Calu3 (cell line): ENCODE measurements around the gene FGFR1OP2. TPM values are rescaled to one million over a fixed set of nuclear protein-coding genes. Genes with fewer than 3 reads are reported as not detected.
A peak's percentile ranks its signal among the peaks of the same experiment; 100 is the strongest.

Source experiments
- Bru-seq: library from RNA; stranded (reverse); fragments of 400-500 nt; gene quantifications from one replicate; lab custom pipeline; 2021; lab: Mats Ljungman, UMichigan
- BruChase-seq, 2 experiments: library from RNA; stranded (reverse); fragments of 400-500 nt; gene quantifications; one replicate each; lab custom pipeline; 2021; lab: Mats Ljungman, UMichigan
- BruUV-seq: library from RNA; stranded (reverse); fragments of 400-500 nt; replicated peaks from 2 replicates; lab custom pipeline; 2021; lab: Mats Ljungman, UMichigan
- CTCF ChIA-PET: fragments of 300-600 bp; sonication (Branson Sonifier 250); formaldehyde crosslinking; loops from one replicate; lab custom pipeline; 2022; ENCODE audit warnings: antibody characterized with exemption; lab: Charles Lee
- DNase-seq: peaks from one replicate; pipeline ENCODE4 v3.0.0; 2022
- H3K27ac Mint-ChIP-seq: one replicate; pipeline ENCODE4 v1.8.0; 2022; ENCODE audit warnings: mixed read lengths; ENCODE audit not compliant: unreplicated experiment
- H3K27me3 Mint-ChIP-seq: one replicate; pipeline ENCODE4 v1.8.0; 2022; ENCODE audit warnings: mixed read lengths; ENCODE audit not compliant: unreplicated experiment
- H3K36me3 Mint-ChIP-seq: one replicate; pipeline ENCODE4 v1.8.0; 2022; ENCODE audit warnings: mild to moderate bottlenecking, moderate library complexity, mixed read lengths; ENCODE audit not compliant: insufficient read depth, unreplicated experiment
- H3K4me1 Mint-ChIP-seq: one replicate; pipeline ENCODE4 v1.8.0; 2022; ENCODE audit warnings: mild to moderate bottlenecking, low read depth, mixed read lengths; ENCODE audit not compliant: unreplicated experiment
- H3K4me3 Mint-ChIP-seq: one replicate; pipeline ENCODE4 v1.8.0; 2022; ENCODE audit warnings: mild to moderate bottlenecking, low read depth, moderate library complexity, mixed read lengths; ENCODE audit not compliant: unreplicated experiment
- H3K9me3 Mint-ChIP-seq: one replicate; pipeline ENCODE4 v1.8.0; 2022; ENCODE audit warnings: low read depth, mixed read lengths; ENCODE audit not compliant: unreplicated experiment
- CTCF ChIP-seq: fragments of 200-600 bp; IDR thresholded peaks from one replicate; pipeline ENCODE4 v1.8.0; 2022; ENCODE audit warnings: antibody characterized with exemption; ENCODE audit not compliant: unreplicated experiment
- intact Hi-C: fragments of 100-400 bp; cut with micrococcal nuclease; formaldehyde crosslinking; loops from one replicate; pipeline ENCODE4 v1.10.0; 2022; ENCODE audit not compliant: unreplicated experiment
- long read RNA-seq: library from polyadenylated mRNA; stranded (forward); transcript quantifications from one replicate; pipeline ENCODE4 v2.0.0, GENCODE V29; 2022
- total RNA-seq: library from RNA; stranded (reverse); gene quantifications from 2 replicates; pipeline ENCODE4 v1.2.3, GENCODE V29; 2022

FGFR1OP2 gene
- total RNA-seq, result 33.7 and 37.5 TPM in 2 replicates
- percentile 89 among the genes with signal in this experiment for Bru-seq, nascent RNA
- BruChase-seq, experiment 1, labeled RNA remaining after a 6-hour chase, result percentile 74 among the genes with signal in this experiment
- BruChase-seq, experiment 2, labeled RNA remaining after a 2-hour chase, result percentile 84 among the genes with signal in this experiment
- long read RNA-seq, transcript FGFR1OP2-201 (7 exons, 2,924 nt), result minor isoform, 5 of 34 reads
- long read RNA-seq, transcript FGFR1OP2-206 (5 exons, 956 nt), result minor isoform, 6 of 34 reads
- long read RNA-seq, transcript FGFR1OP2-202 (6 exons, 2,790 nt), result major isoform, 18 of 34 reads
- long read RNA-seq, partial matches to known transcripts, result 1 of 34 reads
- long read RNA-seq, other reads (novel, unspliced or antisense), result 4 of 34 reads

- CTCF ChIA-PET, result interaction anchor here (0.5 kb wide), 1 partner anchor 368 kb away, joined by 3 read pairs; no protein-coding TSS in a partner anchor
- Mint-ChIP-seq H3K27me3 (no peaks in the 10 kb centered on the region), H3K36me3 (peaks cover 32% of the 10 kb centered on the region), H3K4me3 (peak within 1 kb of the TSS; percentile 94), H3K9me3 (no peaks in the 10 kb centered on the region), H3K27ac (peak within 1 kb of the TSS; percentile 95), H3K4me1 (peaks cover 24% of the 10 kb centered on the region)
- intact Hi-C loops, result loop anchor here (5.0 kb wide), 1 partner anchor 74 kb away; the partner anchor contains the start of gene TM7SF3
- DNase-seq, result peak; percentile 98
- BruUV-seq, result no TSS peak
- TF ChIP-seq CTCF, result no peak
Observed at GRCh38 chr12:26937863-26938700, at the start of gene FGFR1OP2, which contains the start of gene INTS13. Gene FGFR1OP2 (plus strand): TSS chr12:26938470. CDS start chr12:26954159, 15,689 bp downstream. Gene INTS13 (minus strand): TSS chr12:26937981. CDS start chr12:26936803, 1,178 bp downstream.

- Mint-ChIP-seq H3K4me3 (no peak overlapping the region), H3K27ac (no peak overlapping the region), H3K36me3 (no peaks in the 10 kb centered on the region), H3K27me3 (no peaks in the 10 kb centered on the region), H3K9me3 (no peaks in the 10 kb centered on the region), H3K4me1 (no peaks in the 10 kb centered on the region)
- CTCF ChIA-PET, result no interaction called here
- intact Hi-C loops, result no loop called here
- BruUV-seq, result no TSS peak
- DNase-seq, result no peak
- TF ChIP-seq CTCF, result no peak
Observed at GRCh38 chr12:26890784-26891183, 47.5 kb upstream of the FGFR1OP2 start.

- Mint-ChIP-seq H3K27me3 (no peaks in the 10 kb centered on the region), H3K4me1 (no peaks in the 10 kb centered on the region), H3K27ac (no peak overlapping the region), H3K36me3 (no peaks in the 10 kb centered on the region), H3K4me3 (no peak overlapping the region), H3K9me3 (no peaks in the 10 kb centered on the region)
- TF ChIP-seq CTCF, result no peak
- CTCF ChIA-PET, result interaction anchor here (0.5 kb wide), 1 partner anchor 157 kb away, joined by 4 read pairs; no protein-coding TSS in a partner anchor
- BruUV-seq, result no TSS peak
- DNase-seq, result no peak
- intact Hi-C loops, result no loop called here
Observed at GRCh38 chr12:26891704-26892103, 46.6 kb upstream of the FGFR1OP2 start.

- BruUV-seq, result no TSS peak
- Mint-ChIP-seq H3K27ac (no peak overlapping the region), H3K4me3 (no peak overlapping the region), H3K4me1 (peaks cover 4% of the 10 kb centered on the region), H3K9me3 (no peaks in the 10 kb centered on the region), H3K36me3 (peaks cover 4% of the 10 kb centered on the region), H3K27me3 (no peaks in the 10 kb centered on the region)
- CTCF ChIA-PET, result no interaction called here
- no peak for TF ChIP-seq CTCF
- DNase-seq, result no peak
- intact Hi-C loops, result no loop called here
Observed at GRCh38 chr12:26895672-26896071, 42.6 kb upstream of the FGFR1OP2 start.
